ENCODE results near the gene PRRC2A. TPM values are rescaled to one million over a fixed set of nuclear protein-coding genes. Genes with fewer than 3 reads are reported as not detected.

The PRRC2A gene
- total RNA-seq, 3 donors from 2014 or later = 42.7 to 57.2 (median 57.0) TPM

DNA sequence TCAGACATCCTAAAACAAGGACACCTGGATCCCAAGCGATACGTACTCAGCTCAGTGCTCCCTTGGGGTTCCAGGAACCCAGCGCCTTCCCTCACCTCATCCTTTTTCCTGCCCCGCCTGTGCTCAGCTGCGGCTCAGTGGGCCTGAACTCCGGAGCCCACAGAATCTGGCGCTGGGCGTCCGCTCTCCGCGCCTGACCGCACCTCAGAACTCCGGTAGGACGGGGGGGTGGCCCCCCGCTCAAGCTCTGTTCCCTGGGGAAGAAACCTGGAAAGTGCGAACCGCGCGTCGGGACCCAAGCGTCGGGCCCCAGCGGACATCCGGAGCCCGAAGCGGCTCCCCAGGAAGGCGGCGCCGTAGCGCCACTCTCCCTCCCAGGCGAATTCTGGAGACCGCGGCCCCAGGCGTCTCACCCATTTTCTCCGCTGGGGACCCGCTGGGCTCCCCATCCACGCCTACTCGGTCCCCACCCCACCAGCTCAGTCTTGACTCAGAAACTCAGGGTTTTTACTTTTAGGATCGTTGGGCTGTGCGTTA, 60.7 kb downstream of the PRRC2A start:
- TF ChIP-seq POLR2AphosphoS5 (IDR thresholded peaks at IDR 0.05) (no peak), POLR2A (IDR thresholded peaks at IDR 0.05) (no peak)
- Histone ChIP-seq H3K9me3 (no peaks in the 10 kb centered on the region), H3K4me1 (no peaks in the 10 kb centered on the region), H3K27me3 (no peaks in the 10 kb centered on the region), H3K4me3 (peak overlapping the region; percentile 45 to 75 (median 58)), H3K27ac (peak overlapping the region; percentile 73 to 79), H3K36me3 (no peaks in the 10 kb centered on the region)
- intact Hi-C loops (cut with DNase I; ENCODE audit: low total_unique reads) = loop anchor here (5.0 kb wide), 1 partner anchor 156 kb away; no protein-coding TSS in a partner anchor
- no peak for DNase-seq (ENCODE audit: low spot score in 2 of 2)

DNA sequence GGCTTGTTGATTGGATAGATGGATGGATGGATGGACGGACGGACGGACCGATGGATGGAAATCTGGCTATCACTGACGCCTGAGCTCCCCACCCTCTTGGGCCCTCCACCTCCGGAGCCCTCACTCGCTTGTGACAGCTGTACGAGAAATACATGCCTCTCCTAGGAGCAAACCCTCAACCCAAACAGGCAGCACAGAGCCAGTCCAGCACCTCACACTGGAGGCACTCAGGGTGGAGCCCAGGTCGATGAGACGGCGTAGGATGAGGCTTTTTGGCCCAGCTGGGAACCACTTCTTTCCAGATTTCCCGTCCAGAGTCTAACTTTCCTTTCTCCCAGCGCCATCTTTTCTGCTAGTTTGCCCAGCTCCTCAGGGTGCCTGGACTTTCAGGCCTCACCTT, 63.1 kb downstream of the PRRC2A start:
- TF ChIP-seq POLR2A (IDR thresholded peaks at IDR 0.05) (no peak), POLR2AphosphoS5 (IDR thresholded peaks at IDR 0.05) (no peak)
- TF ChIP-seq, protein P1, sequence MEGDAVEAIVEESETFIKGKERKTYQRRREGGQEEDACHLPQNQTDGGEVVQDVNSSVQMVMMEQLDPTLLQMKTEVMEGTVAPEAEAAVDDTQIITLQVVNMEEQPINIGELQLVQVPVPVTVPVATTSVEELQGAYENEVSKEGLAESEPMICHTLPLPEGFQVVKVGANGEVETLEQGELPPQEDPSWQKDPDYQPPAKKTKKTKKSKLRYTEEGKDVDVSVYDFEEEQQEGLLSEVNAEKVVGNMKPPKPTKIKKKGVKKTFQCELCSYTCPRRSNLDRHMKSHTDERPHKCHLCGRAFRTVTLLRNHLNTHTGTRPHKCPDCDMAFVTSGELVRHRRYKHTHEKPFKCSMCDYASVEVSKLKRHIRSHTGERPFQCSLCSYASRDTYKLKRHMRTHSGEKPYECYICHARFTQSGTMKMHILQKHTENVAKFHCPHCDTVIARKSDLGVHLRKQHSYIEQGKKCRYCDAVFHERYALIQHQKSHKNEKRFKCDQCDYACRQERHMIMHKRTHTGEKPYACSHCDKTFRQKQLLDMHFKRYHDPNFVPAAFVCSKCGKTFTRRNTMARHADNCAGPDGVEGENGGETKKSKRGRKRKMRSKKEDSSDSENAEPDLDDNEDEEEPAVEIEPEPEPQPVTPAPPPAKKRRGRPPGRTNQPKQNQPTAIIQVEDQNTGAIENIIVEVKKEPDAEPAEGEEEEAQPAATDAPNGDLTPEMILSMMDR (IDR thresholded peaks at IDR 0.05) = no peak
- Histone ChIP-seq H3K27me3 (no peaks in the 10 kb centered on the region), H3K4me3 (no peak overlapping the region), H3K9me3 (no peaks in the 10 kb centered on the region), H3K27ac (no peak overlapping the region), H3K4me1 (no peaks in the 10 kb centered on the region), H3K36me3 (peaks cover 8% of the 10 kb centered on the region)
- intact Hi-C loops (cut with DNase I; ENCODE audit: low total_unique reads) = loop anchor here (5.0 kb wide), 1 partner anchor 154 kb away; no protein-coding TSS in a partner anchor
- no peak for DNase-seq (ENCODE audit: low spot score in 2 of 2)

DNA sequence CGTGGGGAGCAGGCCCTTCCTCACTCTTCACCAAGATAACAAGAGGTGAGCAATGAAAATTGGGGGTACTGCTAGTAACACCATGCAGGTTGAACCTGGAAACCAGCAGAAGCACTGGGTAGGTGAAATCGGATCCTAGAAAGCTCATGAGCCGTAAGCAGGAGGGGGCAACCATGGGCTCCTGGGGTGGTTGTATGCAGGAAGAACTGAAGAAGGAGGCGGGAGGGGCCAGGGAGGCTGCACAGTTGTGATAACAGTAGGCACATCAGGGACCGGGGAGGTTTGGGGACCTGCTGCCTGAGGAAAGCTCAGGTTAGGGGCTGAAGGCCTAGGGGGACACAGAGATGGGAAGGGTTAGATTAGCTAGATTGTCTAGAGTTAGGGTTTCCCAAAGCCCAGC, 66.0 kb downstream of the PRRC2A start:
- no peak overlapping the region for H3K4me3 ChIP-seq

GRCh38 chr6:31687321-31687720, 66.8 kb downstream of the PRRC2A start:
- Histone ChIP-seq H3K27ac (no peak overlapping the region), H3K9me3 (no peaks in the 10 kb centered on the region), H3K4me1 (no peaks in the 10 kb centered on the region), H3K36me3 (peaks cover 8% of the 10 kb centered on the region), H3K4me3 (no peak overlapping the region), H3K27me3 (no peaks in the 10 kb centered on the region)
- intact Hi-C loops (cut with DNase I; ENCODE audit: low total_unique reads) = no loop called here
- TF ChIP-seq, protein P1 (IDR thresholded peaks at IDR 0.05) = no peak
- no peak for DNase-seq (ENCODE audit: low spot score in 2 of 2)

More for the DNA sequence above, 66.0 kb downstream of the PRRC2A start:
- H3K27ac ChIP-seq = no peak overlapping the region
- H3K9me3 ChIP-seq = no peaks in the 10 kb centered on the region
- intact Hi-C loops (cut with DNase I; ENCODE audit: low total_unique reads) = no loop called here
- peaks cover 8% of the 10 kb centered on the region for H3K36me3 ChIP-seq
- H3K27me3 ChIP-seq = no peaks in the 10 kb centered on the region
- DNase-seq (ENCODE audit: low spot score in 2 of 2) = no peak
- no peaks in the 10 kb centered on the region for H3K4me1 ChIP-seq
- TF ChIP-seq, protein P1 (IDR thresholded peaks at IDR 0.05) = no peak
- TF ChIP-seq POLR2AphosphoS5 (IDR thresholded peaks at IDR 0.05) = no peak
- no peak for TF ChIP-seq POLR2A (IDR thresholded peaks at IDR 0.05)

Other genes starting within 250 kb of the PRRC2A start
- 10 to 100 TPM; 14.9 to 28.1 (median 23.6) TPM for gene MICA, start 217.1 kb upstream of the PRRC2A start, total RNA-seq
- gene MICB, start 122.6 kb upstream of the PRRC2A start, total RNA-seq = 1 to 10 TPM; 2.9 to 4.6 (median 4.0) TPM
- gene MCCD1, start 91.8 kb upstream of the PRRC2A start, total RNA-seq = not detected
- gene DDX39B, start 78.7 kb upstream of the PRRC2A start, total RNA-seq = 100 to 1,000 TPM; 315 to 336 (median 334) TPM
- gene ATP6V1G2, start 74.1 kb upstream of the PRRC2A start, total RNA-seq = 1 to 10 TPM in 2 of 3 donors, under 1 TPM in 1; 0.44 to 1.8 (median 1.6) TPM
- 10 to 100 TPM; 22.3 to 34.7 (median 26.5) TPM for gene NFKBIL1, start 73.1 kb upstream of the PRRC2A start, total RNA-seq
- gene LTA, start 48.4 kb upstream of the PRRC2A start, total RNA-seq = under 1 TPM in 1 of 3 donors, not detected in 2; 0.29 TPM
- under 1 TPM in 2 of 3 donors, not detected in 1; 0.33 to 0.73 TPM for gene TNF, start 45.1 kb upstream of the PRRC2A start, total RNA-seq
- 1 to 10 TPM in 1 of 3 donors, under 1 TPM in 1, not detected in 1; 0.96 to 1.0 TPM for gene LTB, start 38.3 kb upstream of the PRRC2A start, total RNA-seq
- gene LST1, start 34.4 kb upstream of the PRRC2A start, total RNA-seq = 10 to 100 TPM in 1 of 3 donors, 1 to 10 TPM in 2; 8.8 to 10.7 (median 9.8) TPM
- not detected for gene NCR3, start 27.7 kb upstream of the PRRC2A start, total RNA-seq
- 10 to 100 TPM; 26.9 to 54.1 (median 28.2) TPM for gene AIF1, start 5.5 kb upstream of the PRRC2A start, total RNA-seq
- gene BAG6, start 31.9 kb downstream of the PRRC2A start, total RNA-seq = 100 to 1,000 TPM; 154 to 170 (median 157) TPM
- 1 to 10 TPM; 1.3 to 4.8 (median 4.6) TPM for gene APOM, start 35.2 kb downstream of the PRRC2A start, total RNA-seq
- 10 to 100 TPM; 20.3 to 27.4 (median 24.8) TPM for gene C6orf47, start 40.1 kb downstream of the PRRC2A start, total RNA-seq
- gene GPANK1, start 44.3 kb downstream of the PRRC2A start, total RNA-seq = 10 to 100 TPM; 16.2 to 22.2 (median 20.0) TPM
- gene CSNK2B, start 45.4 kb downstream of the PRRC2A start, total RNA-seq = 100 to 1,000 TPM; 135 to 180 (median 178) TPM
- 10 to 100 TPM in 1 of 3 donors, 1 to 10 TPM in 2; 6.2 to 12.7 (median 8.5) TPM for gene LY6G5B, start 49.3 kb downstream of the PRRC2A start, total RNA-seq
- 1 to 10 TPM in 1 of 3 donors, under 1 TPM in 2; 0.33 to 1.9 (median 0.64) TPM for gene LY6G5C, start 60.4 kb downstream of the PRRC2A start, total RNA-seq
- gene ABHD16A, start 82.6 kb downstream of the PRRC2A start, total RNA-seq = 10 to 100 TPM; 42.6 to 62.6 (median 50.5) TPM
- not detected for gene LY6G6F, start 86.2 kb downstream of the PRRC2A start, total RNA-seq
- not detected for gene LY6G6D, start 94.6 kb downstream of the PRRC2A start, total RNA-seq
- gene LY6G6C, start 101.0 kb downstream of the PRRC2A start, total RNA-seq = not detected
- under 1 TPM in 1 of 3 donors, not detected in 2; 0.16 TPM for gene MPIG6B, start 102.7 kb downstream of the PRRC2A start, total RNA-seq
- 100 to 1,000 TPM in 2 of 3 donors, 10 to 100 TPM in 1; 100.0 to 212 (median 115) TPM for gene DDAH2, start 108.6 kb downstream of the PRRC2A start, total RNA-seq
- gene CLIC1, start 115.8 kb downstream of the PRRC2A start, total RNA-seq = 100 to 1,000 TPM; 266 to 325 (median 318) TPM
- 10 to 100 TPM in 1 of 3 donors, 1 to 10 TPM in 2; 7.9 to 13.4 (median 8.0) TPM for gene MSH5, start 119.3 kb downstream of the PRRC2A start, total RNA-seq
- gene SAPCD1, start 141.9 kb downstream of the PRRC2A start, total RNA-seq = 1 to 10 TPM in 2 of 3 donors, not detected in 1; 1.6 to 2.0 TPM
- gene VWA7, start 156.6 kb downstream of the PRRC2A start, total RNA-seq = 1 to 10 TPM in 1 of 3 donors, under 1 TPM in 1, not detected in 1; under 0.01 to 1.6 TPM
- 10 to 100 TPM; 19.2 to 35.4 (median 26.2) TPM for gene VARS1, start 175.0 kb downstream of the PRRC2A start, total RNA-seq
- 10 to 100 TPM; 28.7 to 39.7 (median 32.6) TPM for gene LSM2, start 186.3 kb downstream of the PRRC2A start, total RNA-seq
- 1 to 10 TPM; 1.3 to 1.9 (median 1.6) TPM for gene HSPA1L, start 194.6 kb downstream of the PRRC2A start, total RNA-seq
- gene HSPA1A, start 194.8 kb downstream of the PRRC2A start, total RNA-seq = 100 to 1,000 TPM; 136 to 459 (median 202) TPM
- gene HSPA1B, start 207.0 kb downstream of the PRRC2A start, total RNA-seq = 100 to 1,000 TPM; 113 to 376 (median 232) TPM
- 10 to 100 TPM; 44.6 to 57.3 (median 48.9) TPM for gene NEU1, start 242.1 kb downstream of the PRRC2A start, total RNA-seq